HEK293 (cell line): ENCODE measurements around the gene SORL1.

Source experiments
- CTCF ChIA-PET: fragments of 350-600 bp; formaldehyde crosslinking; extraction: SDS; loops from one replicate; lab custom pipeline; 2021; ENCODE audit warnings: antibody characterized with exemption; lab: Yijun Ruan, JAX
- POLR2A ChIA-PET: fragments of 300-600 bp; formaldehyde crosslinking; extraction: SDS; loops from one replicate; lab custom pipeline; 2020; ENCODE audit warnings: antibody characterized with exemption, inconsistent platforms; lab: Yijun Ruan, JAX
- H3K27ac ChIP-seq: fragments of 200-500 bp; sonication (Bioruptor generic); 2 replicates; pipeline ENCODE4 v1.5.1; 2014; ENCODE audit warnings: low read depth, low read length, control low read depth, inconsistent platforms; ENCODE audit errors: extremely low read depth
- H3K36me3 ChIP-seq, 2 experiments: fragments of 200-500 bp in 1 of 2; sonication (Bioruptor generic) in 1 of 2; 1 replicate in 1 of 2; 2 replicates in 1 of 2; pipeline ENCODE4 v1.5.1; 2014 to 2017; ENCODE audit warnings: inconsistent platforms in 2 of 2, low read length in 2 of 2; ENCODE audit not compliant: control insufficient read depth in 2 of 2, insufficient read depth in 1 of 2
- H3K4me1 ChIP-seq: fragments of 200-500 bp; sonication (Bioruptor generic); 2 replicates; pipeline ENCODE4 v1.5.1; 2014; ENCODE audit warnings: mild to moderate bottlenecking, low read length, inconsistent platforms; ENCODE audit not compliant: control insufficient read depth, insufficient read depth
- H3K4me3 ChIP-seq: 2 replicates; pipeline ENCODE4 v1.5.1; 2011; ENCODE audit warnings: low read depth, mild to moderate bottlenecking, control low read depth, low read length, moderate library complexity
- H3K9me3 ChIP-seq: fragments of 200-500 bp; sonication (Bioruptor generic); 2 replicates; pipeline ENCODE4 v1.5.1; 2014; ENCODE audit warnings: low read depth, low read length, inconsistent platforms; ENCODE audit not compliant: control insufficient read depth, insufficient read depth
- GLIS2 ChIP-seq: fragments of 450-650 bp; formaldehyde crosslinking; IDR thresholded peaks from 2 replicates; pipeline ENCODE4 v1.5.1; 2016; ENCODE audit warnings: missing biosample characterization, missing genetic modification characterization
- KLF7 ChIP-seq: fragments of 450-650 bp; formaldehyde crosslinking; IDR thresholded peaks from 2 replicates; pipeline ENCODE4 v1.5.1; 2016; ENCODE audit warnings: missing biosample characterization, missing genetic modification characterization, borderline replicate concordance
- ZFP3 ChIP-seq: fragments of 450-650 bp; formaldehyde crosslinking; IDR thresholded peaks from 2 replicates; pipeline ENCODE4 v1.5.1; 2016; ENCODE audit warnings: low read depth, missing biosample characterization, missing genetic modification characterization
- ZNF2 ChIP-seq: fragments of 450-650 bp; formaldehyde crosslinking; IDR thresholded peaks from 2 replicates; pipeline ENCODE4 v1.5.1; 2016; ENCODE audit warnings: missing biosample characterization, missing genetic modification characterization
- ZNF221 ChIP-seq: fragments of 450-650 bp; formaldehyde crosslinking; IDR thresholded peaks from 2 replicates; pipeline ENCODE4 v1.5.1; 2017; ENCODE audit warnings: missing biosample characterization, missing genetic modification characterization, borderline replicate concordance
- ZNF335 ChIP-seq: fragments of 450-650 bp; formaldehyde crosslinking; conservative IDR thresholded peaks from 2 replicates; pipeline ENCODE4 v1.5.1; 2016; ENCODE audit warnings: missing biosample characterization, missing genetic modification characterization
- ZNF366 ChIP-seq: fragments of 450-650 bp; formaldehyde crosslinking; conservative IDR thresholded peaks from 2 replicates; pipeline ENCODE4 v1.5.1; 2016; ENCODE audit warnings: missing biosample characterization, missing genetic modification characterization
- ZNF654 ChIP-seq: fragments of 450-650 bp; formaldehyde crosslinking; IDR thresholded peaks from 2 replicates; pipeline ENCODE4 v1.5.1; 2016; ENCODE audit warnings: low read depth, missing biosample characterization, missing genetic modification characterization
- ZNF792 ChIP-seq: fragments of 450-650 bp; formaldehyde crosslinking; IDR thresholded peaks from 2 replicates; pipeline ENCODE4 v1.5.1; 2016; ENCODE audit warnings: missing biosample characterization, missing genetic modification characterization
- ZSCAN16 ChIP-seq: fragments of 450-650 bp; formaldehyde crosslinking; IDR thresholded peaks from 2 replicates; pipeline ENCODE4 v1.5.1; 2016; ENCODE audit warnings: missing biosample characterization, missing genetic modification characterization
- TF ChIP-seq, protein P1 (sequence below): fragments of 450-650 bp; formaldehyde crosslinking; conservative IDR thresholded peaks from 2 replicates; pipeline ENCODE4 v1.5.1; 2016; ENCODE audit warnings: low read depth, missing biosample characterization, missing genetic modification characterization
- TF ChIP-seq, protein P2 (sequence below): fragments of 450-650 bp; formaldehyde crosslinking; IDR thresholded peaks from 2 replicates; pipeline ENCODE4 v1.5.1; 2016; ENCODE audit warnings: missing biosample characterization, missing genetic modification characterization
- TF ChIP-seq, protein P3 (sequence below): fragments of 450-650 bp; formaldehyde crosslinking; IDR thresholded peaks from 2 replicates; pipeline ENCODE4 v1.5.1; 2016; ENCODE audit warnings: missing biosample characterization, missing genetic modification characterization
- TF ChIP-seq, protein P4 (sequence below): fragments of 450-650 bp; formaldehyde crosslinking; IDR thresholded peaks from 2 replicates; pipeline ENCODE4 v1.5.1; 2016; ENCODE audit warnings: missing biosample characterization, missing genetic modification characterization, borderline replicate concordance
- TF ChIP-seq, protein P5 (sequence below): fragments of 450-650 bp; formaldehyde crosslinking; IDR thresholded peaks from 2 replicates; pipeline ENCODE4 v1.5.1; 2017; ENCODE audit warnings: missing biosample characterization, missing genetic modification characterization
- TF ChIP-seq, protein P6 (sequence below): fragments of 450-650 bp; formaldehyde crosslinking; IDR thresholded peaks from 2 replicates; pipeline ENCODE4 v1.5.1; 2016; ENCODE audit warnings: missing biosample characterization, missing genetic modification characterization

SORL1 gene

DNA sequence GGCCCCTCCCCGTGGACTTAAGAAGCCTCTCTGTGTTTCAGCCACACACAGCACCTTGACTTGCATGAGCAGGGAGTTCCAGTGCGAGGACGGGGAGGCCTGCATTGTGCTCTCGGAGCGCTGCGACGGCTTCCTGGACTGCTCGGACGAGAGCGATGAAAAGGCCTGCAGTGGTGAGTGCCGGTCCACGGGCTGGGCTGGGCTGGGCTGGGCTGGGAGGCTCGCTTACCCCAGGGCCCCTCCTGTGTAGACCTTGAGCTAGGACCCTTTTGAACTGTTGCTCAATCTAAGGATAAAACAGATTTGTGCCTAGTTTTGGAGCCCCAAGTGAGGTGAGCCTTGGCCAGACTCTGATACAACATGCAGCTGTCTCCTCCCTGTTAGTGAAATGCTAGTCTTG lies 152.0 kb downstream of the SORL1 start (continued):
- TF ChIP-seq, protein P1, sequence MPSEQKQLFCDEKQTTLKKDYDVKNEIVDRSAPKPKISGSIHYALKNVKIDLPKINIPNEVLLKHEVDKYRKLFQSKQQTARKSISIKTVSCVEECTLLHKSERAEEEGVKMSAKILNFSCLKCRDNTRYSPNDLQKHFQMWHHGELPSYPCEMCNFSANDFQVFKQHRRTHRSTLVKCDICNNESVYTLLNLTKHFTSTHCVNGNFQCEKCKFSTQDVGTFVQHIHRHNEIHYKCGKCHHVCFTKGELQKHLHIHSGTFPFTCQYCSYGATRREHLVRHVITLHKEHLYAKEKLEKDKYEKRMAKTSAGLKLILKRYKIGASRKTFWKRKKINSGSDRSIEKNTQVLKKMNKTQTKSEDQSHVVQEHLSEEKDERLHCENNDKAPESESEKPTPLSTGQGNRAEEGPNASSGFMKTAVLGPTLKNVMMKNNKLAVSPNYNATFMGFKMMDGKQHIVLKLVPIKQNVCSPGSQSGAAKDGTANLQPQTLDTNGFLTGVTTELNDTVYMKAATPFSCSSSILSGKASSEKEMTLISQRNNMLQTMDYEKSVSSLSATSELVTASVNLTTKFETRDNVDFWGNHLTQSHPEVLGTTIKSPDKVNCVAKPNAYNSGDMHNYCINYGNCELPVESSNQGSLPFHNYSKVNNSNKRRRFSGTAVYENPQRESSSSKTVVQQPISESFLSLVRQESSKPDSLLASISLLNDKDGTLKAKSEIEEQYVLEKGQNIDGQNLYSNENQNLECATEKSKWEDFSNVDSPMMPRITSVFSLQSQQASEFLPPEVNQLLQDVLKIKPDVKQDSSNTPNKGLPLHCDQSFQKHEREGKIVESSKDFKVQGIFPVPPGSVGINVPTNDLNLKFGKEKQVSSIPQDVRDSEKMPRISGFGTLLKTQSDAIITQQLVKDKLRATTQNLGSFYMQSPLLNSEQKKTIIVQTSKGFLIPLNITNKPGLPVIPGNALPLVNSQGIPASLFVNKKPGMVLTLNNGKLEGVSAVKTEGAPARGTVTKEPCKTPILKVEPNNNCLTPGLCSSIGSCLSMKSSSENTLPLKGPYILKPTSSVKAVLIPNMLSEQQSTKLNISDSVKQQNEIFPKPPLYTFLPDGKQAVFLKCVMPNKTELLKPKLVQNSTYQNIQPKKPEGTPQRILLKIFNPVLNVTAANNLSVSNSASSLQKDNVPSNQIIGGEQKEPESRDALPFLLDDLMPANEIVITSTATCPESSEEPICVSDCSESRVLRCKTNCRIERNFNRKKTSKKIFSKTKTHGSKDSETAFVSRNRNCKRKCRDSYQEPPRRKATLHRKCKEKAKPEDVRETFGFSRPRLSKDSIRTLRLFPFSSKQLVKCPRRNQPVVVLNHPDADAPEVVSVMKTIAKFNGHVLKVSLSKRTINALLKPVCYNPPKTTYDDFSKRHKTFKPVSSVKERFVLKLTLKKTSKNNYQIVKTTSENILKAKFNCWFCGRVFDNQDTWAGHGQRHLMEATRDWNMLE (tag by site-specific recombination), result no peak
- TF ChIP-seq, protein P2, sequence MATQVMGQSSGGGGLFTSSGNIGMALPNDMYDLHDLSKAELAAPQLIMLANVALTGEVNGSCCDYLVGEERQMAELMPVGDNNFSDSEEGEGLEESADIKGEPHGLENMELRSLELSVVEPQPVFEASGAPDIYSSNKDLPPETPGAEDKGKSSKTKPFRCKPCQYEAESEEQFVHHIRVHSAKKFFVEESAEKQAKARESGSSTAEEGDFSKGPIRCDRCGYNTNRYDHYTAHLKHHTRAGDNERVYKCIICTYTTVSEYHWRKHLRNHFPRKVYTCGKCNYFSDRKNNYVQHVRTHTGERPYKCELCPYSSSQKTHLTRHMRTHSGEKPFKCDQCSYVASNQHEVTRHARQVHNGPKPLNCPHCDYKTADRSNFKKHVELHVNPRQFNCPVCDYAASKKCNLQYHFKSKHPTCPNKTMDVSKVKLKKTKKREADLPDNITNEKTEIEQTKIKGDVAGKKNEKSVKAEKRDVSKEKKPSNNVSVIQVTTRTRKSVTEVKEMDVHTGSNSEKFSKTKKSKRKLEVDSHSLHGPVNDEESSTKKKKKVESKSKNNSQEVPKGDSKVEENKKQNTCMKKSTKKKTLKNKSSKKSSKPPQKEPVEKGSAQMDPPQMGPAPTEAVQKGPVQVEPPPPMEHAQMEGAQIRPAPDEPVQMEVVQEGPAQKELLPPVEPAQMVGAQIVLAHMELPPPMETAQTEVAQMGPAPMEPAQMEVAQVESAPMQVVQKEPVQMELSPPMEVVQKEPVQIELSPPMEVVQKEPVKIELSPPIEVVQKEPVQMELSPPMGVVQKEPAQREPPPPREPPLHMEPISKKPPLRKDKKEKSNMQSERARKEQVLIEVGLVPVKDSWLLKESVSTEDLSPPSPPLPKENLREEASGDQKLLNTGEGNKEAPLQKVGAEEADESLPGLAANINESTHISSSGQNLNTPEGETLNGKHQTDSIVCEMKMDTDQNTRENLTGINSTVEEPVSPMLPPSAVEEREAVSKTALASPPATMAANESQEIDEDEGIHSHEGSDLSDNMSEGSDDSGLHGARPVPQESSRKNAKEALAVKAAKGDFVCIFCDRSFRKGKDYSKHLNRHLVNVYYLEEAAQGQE (tag by site-specific recombination), result no peak
- TF ChIP-seq, protein P3, sequence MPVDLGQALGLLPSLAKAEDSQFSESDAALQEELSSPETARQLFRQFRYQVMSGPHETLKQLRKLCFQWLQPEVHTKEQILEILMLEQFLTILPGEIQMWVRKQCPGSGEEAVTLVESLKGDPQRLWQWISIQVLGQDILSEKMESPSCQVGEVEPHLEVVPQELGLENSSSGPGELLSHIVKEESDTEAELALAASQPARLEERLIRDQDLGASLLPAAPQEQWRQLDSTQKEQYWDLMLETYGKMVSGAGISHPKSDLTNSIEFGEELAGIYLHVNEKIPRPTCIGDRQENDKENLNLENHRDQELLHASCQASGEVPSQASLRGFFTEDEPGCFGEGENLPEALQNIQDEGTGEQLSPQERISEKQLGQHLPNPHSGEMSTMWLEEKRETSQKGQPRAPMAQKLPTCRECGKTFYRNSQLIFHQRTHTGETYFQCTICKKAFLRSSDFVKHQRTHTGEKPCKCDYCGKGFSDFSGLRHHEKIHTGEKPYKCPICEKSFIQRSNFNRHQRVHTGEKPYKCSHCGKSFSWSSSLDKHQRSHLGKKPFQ (tag by site-specific recombination), result no peak
- TF ChIP-seq ZFP3 (tag by site-specific recombination), result no peak

DNA sequence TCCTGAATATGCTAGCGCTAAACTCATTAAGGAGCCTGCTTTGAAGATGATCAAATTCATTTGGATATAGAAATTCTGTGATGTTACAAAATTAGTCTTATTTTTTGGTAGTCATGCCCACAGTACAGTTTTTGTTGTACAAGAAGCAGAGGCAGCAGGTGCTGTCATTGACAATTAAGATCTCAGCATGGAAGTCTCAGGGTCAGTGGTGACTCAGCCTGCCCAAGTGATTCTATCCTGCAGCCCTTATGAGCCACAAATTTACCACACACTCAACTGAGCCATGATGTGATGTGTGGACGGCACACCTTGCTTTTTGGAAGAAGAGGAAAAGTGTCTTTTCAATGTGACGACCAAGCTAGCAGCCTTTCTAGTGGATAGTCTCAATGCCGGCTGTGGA lies 154.2 kb downstream of the SORL1 start:
- Histone ChIP-seq H3K27ac (no peak overlapping the region), H3K9me3 (no peaks in the 10 kb centered on the region), H3K36me3 (peaks cover 0 to 20% of the 10 kb centered on the region in 2 experiments; a peak in 1 of 3 replicates), H3K4me3 (no peak overlapping the region), H3K4me1 (no peaks in the 10 kb centered on the region)
- ChIA-PET POLR2A (no interaction called here), CTCF (no interaction called here)
- TF ChIP-seq GLIS2 (tag by site-specific recombination) (no peak), ZSCAN16 (no peak), ZNF366 (tag by site-specific recombination) (no peak), ZNF221 (tag by site-specific recombination) (no peak), ZNF335 (tag by site-specific recombination) (no peak), ZNF654 (tag by site-specific recombination) (no peak), KLF7 (tag by site-specific recombination) (no peak), ZNF2 (tag by site-specific recombination) (no peak), ZNF792 (tag by site-specific recombination) (no peak)
- TF ChIP-seq, protein P4, sequence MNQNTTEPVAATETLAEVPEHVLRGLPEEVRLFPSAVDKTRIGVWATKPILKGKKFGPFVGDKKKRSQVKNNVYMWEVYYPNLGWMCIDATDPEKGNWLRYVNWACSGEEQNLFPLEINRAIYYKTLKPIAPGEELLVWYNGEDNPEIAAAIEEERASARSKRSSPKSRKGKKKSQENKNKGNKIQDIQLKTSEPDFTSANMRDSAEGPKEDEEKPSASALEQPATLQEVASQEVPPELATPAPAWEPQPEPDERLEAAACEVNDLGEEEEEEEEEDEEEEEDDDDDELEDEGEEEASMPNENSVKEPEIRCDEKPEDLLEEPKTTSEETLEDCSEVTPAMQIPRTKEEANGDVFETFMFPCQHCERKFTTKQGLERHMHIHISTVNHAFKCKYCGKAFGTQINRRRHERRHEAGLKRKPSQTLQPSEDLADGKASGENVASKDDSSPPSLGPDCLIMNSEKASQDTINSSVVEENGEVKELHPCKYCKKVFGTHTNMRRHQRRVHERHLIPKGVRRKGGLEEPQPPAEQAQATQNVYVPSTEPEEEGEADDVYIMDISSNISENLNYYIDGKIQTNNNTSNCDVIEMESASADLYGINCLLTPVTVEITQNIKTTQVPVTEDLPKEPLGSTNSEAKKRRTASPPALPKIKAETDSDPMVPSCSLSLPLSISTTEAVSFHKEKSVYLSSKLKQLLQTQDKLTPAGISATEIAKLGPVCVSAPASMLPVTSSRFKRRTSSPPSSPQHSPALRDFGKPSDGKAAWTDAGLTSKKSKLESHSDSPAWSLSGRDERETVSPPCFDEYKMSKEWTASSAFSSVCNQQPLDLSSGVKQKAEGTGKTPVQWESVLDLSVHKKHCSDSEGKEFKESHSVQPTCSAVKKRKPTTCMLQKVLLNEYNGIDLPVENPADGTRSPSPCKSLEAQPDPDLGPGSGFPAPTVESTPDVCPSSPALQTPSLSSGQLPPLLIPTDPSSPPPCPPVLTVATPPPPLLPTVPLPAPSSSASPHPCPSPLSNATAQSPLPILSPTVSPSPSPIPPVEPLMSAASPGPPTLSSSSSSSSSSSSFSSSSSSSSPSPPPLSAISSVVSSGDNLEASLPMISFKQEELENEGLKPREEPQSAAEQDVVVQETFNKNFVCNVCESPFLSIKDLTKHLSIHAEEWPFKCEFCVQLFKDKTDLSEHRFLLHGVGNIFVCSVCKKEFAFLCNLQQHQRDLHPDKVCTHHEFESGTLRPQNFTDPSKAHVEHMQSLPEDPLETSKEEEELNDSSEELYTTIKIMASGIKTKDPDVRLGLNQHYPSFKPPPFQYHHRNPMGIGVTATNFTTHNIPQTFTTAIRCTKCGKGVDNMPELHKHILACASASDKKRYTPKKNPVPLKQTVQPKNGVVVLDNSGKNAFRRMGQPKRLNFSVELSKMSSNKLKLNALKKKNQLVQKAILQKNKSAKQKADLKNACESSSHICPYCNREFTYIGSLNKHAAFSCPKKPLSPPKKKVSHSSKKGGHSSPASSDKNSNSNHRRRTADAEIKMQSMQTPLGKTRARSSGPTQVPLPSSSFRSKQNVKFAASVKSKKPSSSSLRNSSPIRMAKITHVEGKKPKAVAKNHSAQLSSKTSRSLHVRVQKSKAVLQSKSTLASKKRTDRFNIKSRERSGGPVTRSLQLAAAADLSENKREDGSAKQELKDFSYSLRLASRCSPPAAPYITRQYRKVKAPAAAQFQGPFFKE (tag by site-specific recombination), result no peak
- TF ChIP-seq, protein P5, sequence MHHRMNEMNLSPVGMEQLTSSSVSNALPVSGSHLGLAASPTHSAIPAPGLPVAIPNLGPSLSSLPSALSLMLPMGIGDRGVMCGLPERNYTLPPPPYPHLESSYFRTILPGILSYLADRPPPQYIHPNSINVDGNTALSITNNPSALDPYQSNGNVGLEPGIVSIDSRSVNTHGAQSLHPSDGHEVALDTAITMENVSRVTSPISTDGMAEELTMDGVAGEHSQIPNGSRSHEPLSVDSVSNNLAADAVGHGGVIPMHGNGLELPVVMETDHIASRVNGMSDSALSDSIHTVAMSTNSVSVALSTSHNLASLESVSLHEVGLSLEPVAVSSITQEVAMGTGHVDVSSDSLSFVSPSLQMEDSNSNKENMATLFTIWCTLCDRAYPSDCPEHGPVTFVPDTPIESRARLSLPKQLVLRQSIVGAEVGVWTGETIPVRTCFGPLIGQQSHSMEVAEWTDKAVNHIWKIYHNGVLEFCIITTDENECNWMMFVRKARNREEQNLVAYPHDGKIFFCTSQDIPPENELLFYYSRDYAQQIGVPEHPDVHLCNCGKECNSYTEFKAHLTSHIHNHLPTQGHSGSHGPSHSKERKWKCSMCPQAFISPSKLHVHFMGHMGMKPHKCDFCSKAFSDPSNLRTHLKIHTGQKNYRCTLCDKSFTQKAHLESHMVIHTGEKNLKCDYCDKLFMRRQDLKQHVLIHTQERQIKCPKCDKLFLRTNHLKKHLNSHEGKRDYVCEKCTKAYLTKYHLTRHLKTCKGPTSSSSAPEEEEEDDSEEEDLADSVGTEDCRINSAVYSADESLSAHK, result no peak
- TF ChIP-seq, protein P6, sequence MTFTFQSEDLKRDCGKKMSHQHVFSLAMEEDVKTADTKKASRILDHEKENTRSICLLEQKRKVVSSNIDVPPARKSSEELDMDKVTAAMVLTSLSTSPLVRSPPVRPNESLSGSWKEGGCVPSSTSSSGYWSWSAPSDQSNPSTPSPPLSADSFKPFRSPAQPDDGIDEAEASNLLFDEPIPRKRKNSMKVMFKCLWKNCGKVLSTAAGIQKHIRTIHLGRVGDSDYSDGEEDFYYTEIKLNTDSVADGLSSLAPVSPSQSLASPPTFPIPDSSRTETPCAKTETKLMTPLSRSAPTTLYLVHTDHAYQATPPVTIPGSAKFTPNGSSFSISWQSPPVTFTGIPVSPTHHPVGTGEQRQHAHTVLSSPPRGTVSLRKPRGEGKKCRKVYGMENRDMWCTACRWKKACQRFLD (tag by site-specific recombination), result no peak
